Erythroblast (primary cell): ENCODE measurements around the gene PBX1.
"Not testable (repeated sequence)": the region's sequence is repeated elsewhere in the genome, so short reads cannot be mapped to it uniquely, and the experiment has no call there.

Experiments
- DNase-seq, 2 experiments: peaks; one replicate each; lab custom pipeline; 2025; lab: John Stamatoyannopoulos, UW
- GATA1 ChIP-seq: IDR thresholded peaks from 2 replicates; pipeline ENCODE4 v1.6.1; 2011; ENCODE audit warnings: low read depth, mild to moderate bottlenecking, control low read depth, low read length, moderate library complexity
- POLR2A ChIP-seq: IDR thresholded peaks from 2 replicates; pipeline ENCODE4 v1.6.1; 2011; ENCODE audit warnings: mild to moderate bottlenecking, low read length

Gene PBX1

GRCh38 chr1:164640686-164641352, 81.8 kb downstream of the PBX1 start:
- no peak for DNase-seq

GRCh38 chr1:164641353-164641730, 82.4 kb downstream of the PBX1 start:
- DNase-seq = no peak
- TF ChIP-seq POLR2A (no peak), GATA1 (no peak)

More at GRCh38 chr1:164640686-164641352, 81.8 kb downstream of the PBX1 start:
- no peak for TF ChIP-seq POLR2A
- TF ChIP-seq GATA1 = no peak

- TF ChIP-seq GATA1 = no peak
- TF ChIP-seq POLR2A = no peak
Measured at GRCh38 chr1:164643018-164643417, 84.0 kb downstream of the PBX1 start.

DNA sequence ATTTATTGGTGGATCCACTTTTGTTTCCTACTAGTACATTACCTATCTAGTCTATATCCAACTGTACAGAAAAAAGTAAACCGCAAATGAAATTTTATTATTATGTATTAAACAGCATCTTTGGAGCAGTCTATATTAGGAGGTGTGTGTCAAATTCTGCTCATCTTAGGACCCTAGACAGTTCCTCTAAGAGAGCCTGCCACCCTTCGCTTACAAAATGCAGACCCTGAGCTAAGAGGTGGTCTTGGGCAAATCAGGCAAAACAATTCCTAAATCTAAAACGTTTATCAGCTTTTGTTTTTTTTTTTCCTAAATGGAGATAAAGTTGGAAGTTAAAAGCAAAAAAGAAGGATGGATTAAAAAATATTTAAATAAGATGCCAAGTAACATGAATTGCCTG, 85.3 kb downstream of the PBX1 start:
- DNase-seq = no peak
- TF ChIP-seq GATA1 (no peak), POLR2A (no peak)

More at GRCh38 chr1:164643018-164643417, 84.0 kb downstream of the PBX1 start:
- DNase-seq = no peak

GRCh38 chr1:164644774-164645644, 86.0 kb downstream of the PBX1 start:
- no peak for DNase-seq

DNA sequence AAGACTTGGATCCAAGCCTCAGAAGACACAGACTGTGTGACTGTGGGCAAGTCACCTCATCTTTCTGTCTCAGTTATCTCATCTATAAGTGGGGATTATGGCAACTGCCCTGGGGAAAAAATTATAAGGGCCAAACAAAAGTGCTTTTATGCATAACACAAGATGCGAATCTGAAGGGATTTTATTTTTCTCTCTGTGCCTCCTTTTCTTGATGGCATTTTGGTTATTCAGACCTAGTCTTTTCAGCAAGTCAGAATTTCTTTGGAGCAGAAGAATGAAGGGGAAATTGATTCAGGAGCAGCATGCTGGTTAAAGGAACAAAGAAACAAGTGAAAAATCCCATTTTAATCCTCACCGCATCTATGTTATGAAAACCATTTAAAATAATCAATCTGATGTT, 86.9 kb downstream of the PBX1 start:
- DNase-seq = no peak
- TF ChIP-seq POLR2A = no peak
- no peak for TF ChIP-seq GATA1

More at GRCh38 chr1:164644774-164645644, 86.0 kb downstream of the PBX1 start:
- TF ChIP-seq POLR2A = no peak
- TF ChIP-seq GATA1 = no peak

DNA sequence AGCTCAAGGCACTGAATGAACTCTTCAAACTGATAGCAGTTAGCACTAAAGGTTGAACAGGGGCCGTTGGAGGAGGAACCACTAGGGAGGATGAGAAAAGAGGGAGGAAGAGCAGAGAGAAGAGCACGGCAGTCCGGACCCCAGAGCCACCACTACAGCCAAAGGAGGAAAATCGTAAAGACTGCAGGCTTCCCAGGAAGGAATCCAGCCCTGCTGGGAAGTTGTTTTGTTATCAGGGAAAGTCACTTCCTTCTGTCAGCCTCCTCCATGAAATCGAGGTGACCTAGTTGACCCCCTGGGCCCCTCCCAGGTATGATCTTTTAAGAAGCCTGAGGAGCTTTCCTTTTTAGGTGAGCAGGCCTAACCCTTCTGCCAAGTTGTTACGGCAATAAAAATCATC, 88.2 kb downstream of the PBX1 start:
- TF ChIP-seq POLR2A (no peak), GATA1 (no peak)
- no peak for DNase-seq

DNA sequence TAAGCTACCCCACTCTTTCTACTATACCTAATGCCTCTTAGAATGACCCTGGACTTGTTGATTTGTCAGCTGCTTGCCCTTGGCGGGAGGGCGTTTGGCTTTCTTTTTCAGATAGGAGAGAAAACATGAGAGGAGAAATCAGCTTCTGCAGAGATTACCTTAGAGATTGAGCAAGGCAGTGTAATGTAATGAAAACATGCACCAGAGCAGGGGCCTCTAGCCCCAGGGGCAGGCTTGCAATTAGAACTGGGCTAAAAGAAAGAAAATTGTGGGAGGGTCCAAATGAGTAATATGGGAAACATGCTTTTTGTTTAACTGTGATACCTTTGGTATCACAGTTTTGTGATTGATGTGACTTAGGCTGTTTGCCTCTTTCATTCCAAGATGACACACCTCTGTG, 89.7 kb downstream of the PBX1 start:
- no peak for TF ChIP-seq GATA1
- no peak for TF ChIP-seq POLR2A
- DNase-seq = no peak

GRCh38 chr1:164649146-164649545, 90.2 kb downstream of the PBX1 start:
- DNase-seq = no peak
- TF ChIP-seq POLR2A = no peak
- TF ChIP-seq GATA1 = no peak

DNA sequence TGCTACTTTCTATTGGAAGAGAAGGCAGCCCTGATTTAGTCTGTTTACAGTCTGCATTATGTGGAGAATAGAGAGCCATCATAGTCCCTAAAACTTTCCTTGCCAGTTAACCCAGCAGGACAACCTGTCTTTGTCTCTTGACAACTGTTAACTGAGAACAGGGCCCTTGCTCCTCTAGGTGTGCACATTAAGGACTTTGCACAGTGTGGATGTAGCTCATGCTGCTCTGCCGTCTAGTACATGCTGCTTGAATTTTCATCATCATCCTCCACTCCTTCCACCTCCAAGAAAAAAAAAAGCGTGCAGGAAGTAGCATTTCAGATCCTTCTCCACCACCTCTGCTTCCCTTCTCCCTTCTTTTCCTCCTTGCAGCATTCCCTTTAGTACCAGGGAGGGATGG, 91.5 kb downstream of the PBX1 start:
- no peak for TF ChIP-seq POLR2A
- TF ChIP-seq GATA1 = no peak
- no peak for DNase-seq

DNA sequence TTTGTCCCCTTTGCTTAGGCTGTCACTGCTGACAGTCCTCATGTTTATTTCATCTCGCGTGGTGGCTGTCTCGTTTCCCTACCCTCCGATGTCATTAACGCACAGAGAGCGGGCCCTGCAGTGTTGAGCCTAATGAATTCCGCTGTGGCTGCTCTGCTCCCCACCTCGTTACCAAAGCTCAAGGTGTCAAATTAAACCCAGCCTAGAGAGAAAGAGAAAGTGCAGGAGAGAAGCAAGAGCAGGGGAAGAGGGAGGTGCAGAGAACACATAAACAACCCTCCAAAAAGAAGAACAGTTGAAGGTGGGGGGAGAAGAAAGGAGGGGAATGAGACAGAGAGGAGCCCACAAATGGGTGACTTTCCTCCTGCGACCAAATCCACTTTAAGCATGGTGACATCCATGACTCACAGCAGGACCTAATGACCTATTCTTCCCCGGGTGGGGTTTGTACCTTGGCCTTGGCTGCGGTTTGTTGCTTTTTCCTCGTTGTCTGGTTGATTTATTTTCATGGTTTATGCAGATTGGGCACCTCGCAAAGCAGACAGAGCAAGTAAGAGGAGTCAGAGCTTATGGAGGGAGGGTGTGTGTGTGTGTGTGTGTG, 92.5 kb downstream of the PBX1 start:
- DNase-seq = peak in 1 of 2 experiments; percentile 6
- TF ChIP-seq POLR2A = no peak
- no peak for TF ChIP-seq GATA1

- DNase-seq = not testable (repeated sequence)
Measured at GRCh38 chr1:164652969-164653368, 94.0 kb downstream of the PBX1 start.

- TF ChIP-seq GATA1 = no peak
- TF ChIP-seq POLR2A = no peak
- DNase-seq = no peak
Measured at GRCh38 chr1:164653705-164654104, 94.7 kb downstream of the PBX1 start.

GRCh38 chr1:164654200-164654599, 95.2 kb downstream of the PBX1 start:
- no peak for TF ChIP-seq POLR2A
- no peak for TF ChIP-seq GATA1

DNA sequence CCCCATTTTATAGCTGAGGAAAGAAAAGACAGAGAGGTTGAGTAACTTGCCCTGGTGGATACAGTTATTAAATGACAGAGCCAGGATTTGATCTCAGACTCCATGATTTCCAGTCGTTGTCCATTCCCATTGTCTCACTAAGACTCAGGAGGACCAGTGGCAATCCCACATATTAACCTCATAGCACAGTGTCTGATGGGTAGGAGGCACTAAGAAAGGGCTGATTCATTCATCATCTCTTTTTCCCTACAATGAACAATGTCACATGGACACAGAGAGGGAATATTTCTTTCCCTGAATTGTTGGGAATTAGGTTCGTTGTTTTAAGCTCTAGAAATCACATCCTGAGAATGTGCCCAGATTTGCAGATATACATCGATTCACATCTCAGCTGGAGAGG, 99.9 kb downstream of the PBX1 start:
- TF ChIP-seq POLR2A (no peak), GATA1 (no peak)
- DNase-seq = no peak

More at GRCh38 chr1:164654200-164654599, 95.2 kb downstream of the PBX1 start:
- no peak for DNase-seq
